DMS114 treated with DMSO at 0.1 percent for 48 hours (cell line): ENCODE measurements around the gene SPRR2F.

ENCODE experiments used
- DNase-seq: peaks from one replicate; lab custom pipeline; 2025; ENCODE audit not compliant: unreplicated experiment; lab: John Stamatoyannopoulos, UW

SPRR2F gene

DNA sequence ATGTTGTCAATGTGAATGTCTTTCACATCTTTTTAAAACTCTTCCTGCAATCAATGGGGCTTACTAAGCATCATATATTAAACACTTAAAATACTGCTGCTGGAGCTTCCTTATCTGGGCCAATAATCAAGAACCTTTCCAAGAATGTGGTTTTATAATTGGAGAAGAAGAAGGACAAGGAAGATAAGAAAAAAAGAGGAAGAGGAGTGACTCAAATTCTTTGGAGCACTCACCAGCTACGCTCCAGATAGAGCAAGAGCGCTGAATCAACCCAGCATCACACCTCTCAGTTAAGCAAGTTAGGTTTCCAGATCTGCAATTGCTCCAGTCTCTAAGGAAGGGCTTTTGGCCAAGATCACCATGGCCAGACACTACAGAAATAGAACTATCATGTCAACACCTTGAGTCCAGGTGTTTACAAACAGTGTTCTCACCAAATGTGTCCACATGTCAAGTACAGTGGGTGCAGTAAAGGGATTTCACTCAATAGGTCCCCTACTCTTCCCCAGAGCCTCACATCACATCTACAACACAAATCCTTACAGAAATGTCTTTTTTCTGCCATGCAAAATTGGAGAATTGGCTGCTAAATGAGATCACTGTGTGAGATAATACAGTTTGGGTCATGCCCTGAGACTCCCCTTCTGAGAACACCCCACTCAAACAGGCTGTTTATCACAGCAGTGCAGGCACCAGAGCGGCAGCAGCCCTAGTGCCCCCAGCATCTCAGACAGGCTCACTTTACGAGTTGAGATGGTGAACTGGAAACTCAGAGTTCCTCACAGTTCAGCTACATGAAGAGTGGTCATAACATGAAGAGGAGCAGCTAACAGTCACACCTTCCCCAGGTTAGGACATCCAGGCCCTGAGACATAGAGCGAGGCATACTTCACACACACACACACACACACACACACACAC, 40.2 kb downstream of the SPRR2F start:
- no peak for DNase-seq

DNA sequence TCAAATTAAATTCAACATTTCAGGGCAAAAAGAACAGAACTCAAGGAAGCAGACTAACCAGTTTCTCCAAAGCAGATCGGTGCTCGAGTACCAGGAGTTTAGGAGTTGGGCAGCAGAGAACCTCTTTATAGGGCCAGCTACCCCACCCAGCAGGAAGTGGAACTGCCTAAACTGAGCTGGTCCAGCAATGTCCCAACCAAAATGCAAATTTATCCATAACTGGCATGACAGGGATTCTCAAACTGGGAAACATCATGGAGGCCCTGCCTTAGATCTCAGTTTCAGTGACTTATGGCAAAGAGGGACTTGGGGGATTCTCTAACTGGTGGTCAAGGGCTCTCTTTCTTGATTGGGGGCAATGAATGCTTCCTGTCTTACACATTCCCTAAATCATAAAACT, 41.8 kb downstream of the SPRR2F start, which contains the start of gene SPRR2B:
TSS of gene SPRR2B (minus strand) at position 101 of the 400 bp plus-strand sequence. CDS start 772 bp downstream, outside the sequence.
- no peak for DNase-seq

DNA sequence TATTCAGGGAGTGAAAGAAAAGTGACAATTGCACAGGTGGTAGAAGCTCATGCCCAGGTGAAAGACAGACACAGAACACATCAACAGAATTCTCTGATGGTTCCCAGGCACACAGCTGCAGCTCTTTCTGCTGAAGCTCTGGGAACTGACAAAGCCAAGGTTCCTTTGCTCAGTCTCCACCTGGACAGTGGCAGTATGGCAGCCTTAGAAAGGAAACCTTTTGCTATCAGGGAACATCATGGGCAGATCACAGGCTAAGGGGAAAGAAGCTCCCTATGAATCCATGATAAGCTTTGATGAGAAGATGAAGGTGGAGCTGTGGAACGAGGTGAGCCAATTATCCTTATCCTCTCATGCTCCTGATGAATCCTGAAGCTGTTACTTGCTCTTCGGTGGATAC, 43.1 kb downstream of the SPRR2F start:
- DNase-seq = no peak
